Measurements from ENCODE around the gene HCN1.

HCN1 gene

GRCh38 chr5:45691656-45692055, 4.5 kb downstream of the HCN1 start:
- no peaks in the 10 kb centered on the region for H3K27me3 ChIP-seq
- H3K9me3 ChIP-seq (replicated peaks in 1 of 11) = peaks cover 0 to 21% (median 13%) of the 10 kb centered on the region in 11 experiments; a peak in 15 of 22 replicates
- no peaks in the 10 kb centered on the region for H3K4me1 ChIP-seq
- H3K4me3 ChIP-seq = no peak overlapping the region
- no peak overlapping the region for H3K4me2 ChIP-seq
- H3K9ac ChIP-seq = no peak overlapping the region
- H3K36me3 ChIP-seq = no peaks in the 10 kb centered on the region
- H4K20me1 ChIP-seq = no peaks in the 10 kb centered on the region
- no peak overlapping the region for H3K27ac ChIP-seq
- TF ChIP-seq Cebpa-rat (IDR thresholded peaks at IDR 0.05) = no peak

GRCh38 chr5:45687701-45688100, 8.5 kb downstream of the HCN1 start:
- Histone ChIP-seq H3K9me3 (replicated peaks in 1 of 11) (no peaks in the 10 kb centered on the region), H4K20me1 (no peaks in the 10 kb centered on the region), H3K27ac (no peak overlapping the region), H3K4me3 (no peak overlapping the region), H3K36me3 (no peaks in the 10 kb centered on the region), H3K4me1 (no peaks in the 10 kb centered on the region), H3K27me3 (no peaks in the 10 kb centered on the region), H3K4me2 (no peak overlapping the region), H3K9ac (no peak overlapping the region)
- TF ChIP-seq Cebpa-rat (IDR thresholded peaks at IDR 0.05) = no peak

GRCh38 chr5:45686620-45687019, 9.6 kb downstream of the HCN1 start:
- Histone ChIP-seq H3K9me3 (replicated peaks in 1 of 11) (no peaks in the 10 kb centered on the region), H3K4me2 (no peak overlapping the region), H3K27ac (no peak overlapping the region), H3K4me1 (no peaks in the 10 kb centered on the region), H3K4me3 (no peak overlapping the region), H4K20me1 (no peaks in the 10 kb centered on the region), H3K9ac (no peak overlapping the region), H3K27me3 (no peaks in the 10 kb centered on the region), H3K36me3 (no peaks in the 10 kb centered on the region)
- no peak for TF ChIP-seq Cebpa-rat (IDR thresholded peaks at IDR 0.05)

- H4K20me1 ChIP-seq = no peaks in the 10 kb centered on the region
- H3K4me3 ChIP-seq = no peak overlapping the region
- TF ChIP-seq Cebpa-rat (IDR thresholded peaks at IDR 0.05) = no peak
- H3K36me3 ChIP-seq = no peaks in the 10 kb centered on the region
- H3K9me3 ChIP-seq (replicated peaks in 1 of 11) = no peaks in the 10 kb centered on the region
- no peak overlapping the region for H3K9ac ChIP-seq
- H3K4me1 ChIP-seq = no peaks in the 10 kb centered on the region
- H3K27me3 ChIP-seq = no peaks in the 10 kb centered on the region
- H3K4me2 ChIP-seq = no peak overlapping the region
- no peak overlapping the region for H3K27ac ChIP-seq
Observed at GRCh38 chr5:45684118-45684517, 12.1 kb downstream of the HCN1 start.

GRCh38 chr5:45680950-45681349, 15.2 kb downstream of the HCN1 start:
- Histone ChIP-seq H4K20me1 (no peaks in the 10 kb centered on the region), H3K27ac (no peak overlapping the region), H3K27me3 (no peaks in the 10 kb centered on the region), H3K4me3 (no peak overlapping the region), H3K4me2 (no peak overlapping the region), H3K36me3 (no peaks in the 10 kb centered on the region), H3K9ac (no peak overlapping the region), H3K4me1 (no peaks in the 10 kb centered on the region), H3K9me3 (replicated peaks in 1 of 11) (no peaks in the 10 kb centered on the region)
- no peak for TF ChIP-seq Cebpa-rat (IDR thresholded peaks at IDR 0.05)

GRCh38 chr5:45677524-45677923, 18.7 kb downstream of the HCN1 start:
- no peak for TF ChIP-seq Cebpa-rat (IDR thresholded peaks at IDR 0.05)
- Histone ChIP-seq H3K36me3 (no peaks in the 10 kb centered on the region), H3K4me1 (no peaks in the 10 kb centered on the region), H3K27ac (no peak overlapping the region), H3K27me3 (no peaks in the 10 kb centered on the region), H3K9me3 (replicated peaks in 1 of 11) (no peaks in the 10 kb centered on the region), H3K4me2 (no peak overlapping the region), H3K4me3 (no peak overlapping the region), H4K20me1 (no peaks in the 10 kb centered on the region), H3K9ac (no peak overlapping the region)

- Histone ChIP-seq H3K9me3 (replicated peaks in 1 of 11) (no peaks in the 10 kb centered on the region), H3K4me1 (no peaks in the 10 kb centered on the region), H3K27ac (no peak overlapping the region), H3K4me2 (no peak overlapping the region), H3K4me3 (no peak overlapping the region), H4K20me1 (no peaks in the 10 kb centered on the region), H3K27me3 (no peaks in the 10 kb centered on the region), H3K9ac (no peak overlapping the region), H3K36me3 (no peaks in the 10 kb centered on the region)
- TF ChIP-seq Cebpa-rat (IDR thresholded peaks at IDR 0.05) = no peak
Observed at GRCh38 chr5:45672271-45672670, 23.9 kb downstream of the HCN1 start.

GRCh38 chr5:45648744-45649143, 47.4 kb downstream of the HCN1 start:
- no peak for TF ChIP-seq Cebpa-rat (IDR thresholded peaks at IDR 0.05)
- Histone ChIP-seq H3K36me3 (no peaks in the 10 kb centered on the region), H3K4me1 (peaks cover 0 to 1% (median 0%) of the 10 kb centered on the region in 10 experiments; a peak in 1 of 20 replicates), H3K27me3 (no peaks in the 10 kb centered on the region), H3K4me3 (no peak overlapping the region), H3K9me3 (replicated peaks in 1 of 11) (no peaks in the 10 kb centered on the region), H4K20me1 (no peaks in the 10 kb centered on the region), H3K4me2 (no peak overlapping the region), H3K27ac (no peak overlapping the region), H3K9ac (no peak overlapping the region)

- no peaks in the 10 kb centered on the region for H3K9me3 ChIP-seq (replicated peaks in 1 of 11)
- peaks cover 0 to 28% (median 11%) of the 10 kb centered on the region in 10 experiments; a peak in 12 of 20 replicates for H3K4me1 ChIP-seq
- peak overlapping the region in 7 of 11 experiments; percentile 36 to 58 (median 49); a peak in 11 of 22 replicates for H3K4me2 ChIP-seq
- no peaks in the 10 kb centered on the region for H3K36me3 ChIP-seq
- no peak for TF ChIP-seq Cebpa-rat (IDR thresholded peaks at IDR 0.05)
- H3K27ac ChIP-seq = no peak overlapping the region
- H3K27me3 ChIP-seq = no peaks in the 10 kb centered on the region
- no peak overlapping the region for H3K9ac ChIP-seq
- H3K4me3 ChIP-seq = no peak overlapping the region
- no peaks in the 10 kb centered on the region for H4K20me1 ChIP-seq
Observed at GRCh38 chr5:45643056-45643455, 53.1 kb downstream of the HCN1 start.

- no peaks in the 10 kb centered on the region for H3K36me3 ChIP-seq
- H4K20me1 ChIP-seq = no peaks in the 10 kb centered on the region
- H3K4me3 ChIP-seq = no peak overlapping the region
- no peak overlapping the region for H3K27ac ChIP-seq
- no peaks in the 10 kb centered on the region for H3K9me3 ChIP-seq (replicated peaks in 1 of 11)
- no peak for TF ChIP-seq Cebpa-rat (IDR thresholded peaks at IDR 0.05)
- H3K9ac ChIP-seq = no peak overlapping the region
- peak overlapping the region in 3 of 11 experiments; percentile 42 to 58 (median 49); a peak in 6 of 22 replicates for H3K4me2 ChIP-seq
- no peaks in the 10 kb centered on the region for H3K27me3 ChIP-seq
- H3K4me1 ChIP-seq = peaks cover 0 to 28% (median 11%) of the 10 kb centered on the region in 10 experiments; a peak in 12 of 20 replicates
Observed at GRCh38 chr5:45642370-45642769, 53.8 kb downstream of the HCN1 start.
